Left forelimb (tissue), 1 donor: ENCODE data around the gene PGAM4.
"Not testable (repeated sequence)": the region's sequence is repeated elsewhere in the genome, so short reads cannot be mapped to it uniquely, and the experiment has no call there.

Experiments used
- DNase-seq: peaks from one replicate; pipeline ENCODE4 v3.0.0-alpha.2; 2018; ENCODE audit warnings: low spot score

The PGAM4 gene

DNA sequence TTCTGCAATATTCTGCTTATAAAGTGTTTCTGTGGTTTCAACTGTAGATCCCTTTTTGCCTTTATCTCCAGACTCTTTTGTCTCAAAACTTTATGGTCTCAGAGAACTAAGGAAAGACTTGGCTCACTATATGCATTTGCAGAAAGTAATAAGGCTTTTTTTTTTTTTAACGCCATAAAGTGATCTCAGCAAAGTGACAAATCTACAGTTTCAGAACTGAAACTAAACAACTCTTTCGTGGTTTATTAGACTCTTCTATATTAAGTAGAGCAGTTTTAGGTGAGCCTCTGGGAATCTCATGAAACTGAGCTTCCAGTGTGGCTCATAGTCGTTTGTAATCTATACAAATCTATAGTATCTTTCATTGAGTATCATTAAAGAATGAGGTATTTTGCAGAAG lies 43.7 kb downstream of the PGAM4 start:
- DNase-seq: no peak

DNA sequence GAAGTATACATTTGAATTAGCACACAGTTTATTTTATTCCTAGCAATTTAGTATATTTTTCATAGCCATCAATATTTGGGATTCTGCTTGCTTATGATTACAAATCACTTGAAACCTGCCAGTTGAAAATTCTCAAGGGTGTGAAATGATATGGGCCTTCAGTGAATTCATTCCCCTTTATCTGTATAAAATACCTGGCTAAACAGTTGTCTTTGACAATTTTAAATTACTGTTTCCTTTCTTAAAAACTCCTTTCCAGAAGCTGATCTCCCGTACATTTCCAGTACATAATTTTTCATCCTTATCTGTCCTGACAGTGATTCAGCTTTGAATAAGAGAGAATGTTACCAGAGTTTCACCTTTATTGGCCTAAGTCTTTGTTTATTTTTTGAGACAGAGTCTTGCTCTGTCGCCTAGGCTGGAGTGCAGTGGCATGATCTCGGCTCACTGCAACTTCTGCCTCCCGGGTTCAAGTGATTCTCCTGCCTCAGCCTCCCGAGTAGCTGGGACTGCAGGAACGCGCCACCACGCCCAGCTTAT lies 45.0 kb downstream of the PGAM4 start:
- DNase-seq: no peak

DNA sequence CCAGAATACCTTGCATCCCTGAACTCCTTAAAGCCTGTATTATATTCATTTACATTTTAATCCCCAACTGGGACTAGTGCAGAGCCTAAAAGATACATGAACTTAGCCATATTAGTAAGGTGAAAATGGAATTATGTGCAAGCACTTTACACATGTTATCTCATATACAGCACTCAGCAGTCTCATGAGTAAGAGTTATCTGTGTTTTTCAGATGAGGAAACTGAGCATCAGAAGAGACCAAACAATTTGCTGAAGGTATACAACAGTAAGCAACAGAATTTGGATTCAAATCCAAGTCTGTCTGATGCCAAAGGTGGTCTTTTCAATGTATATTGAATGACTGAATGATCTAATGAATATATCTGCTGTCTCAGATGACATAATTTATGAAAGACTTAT lies 46.7 kb downstream of the PGAM4 start:
- no peak for DNase-seq

DNA sequence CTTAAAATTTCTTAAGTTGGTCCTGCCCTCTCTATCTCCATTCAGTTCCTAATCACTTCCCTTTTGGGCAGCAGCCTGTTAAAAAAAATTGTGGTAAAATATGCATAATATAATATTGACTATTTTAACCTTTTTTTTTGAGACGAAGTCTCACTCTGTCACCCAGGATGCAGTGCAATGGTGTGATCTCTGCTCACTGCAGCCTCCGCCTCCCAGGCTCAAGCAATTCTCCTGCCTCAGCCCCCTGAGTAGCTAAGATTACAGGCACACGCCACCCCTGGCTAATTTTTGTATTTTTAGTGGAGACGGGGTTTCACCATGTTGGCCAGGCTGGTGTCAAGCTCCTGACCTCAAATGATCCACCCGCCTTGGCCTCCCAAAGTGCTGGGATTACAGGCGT lies 50.1 kb downstream of the PGAM4 start:
- not testable (repeated sequence) for DNase-seq

DNA sequence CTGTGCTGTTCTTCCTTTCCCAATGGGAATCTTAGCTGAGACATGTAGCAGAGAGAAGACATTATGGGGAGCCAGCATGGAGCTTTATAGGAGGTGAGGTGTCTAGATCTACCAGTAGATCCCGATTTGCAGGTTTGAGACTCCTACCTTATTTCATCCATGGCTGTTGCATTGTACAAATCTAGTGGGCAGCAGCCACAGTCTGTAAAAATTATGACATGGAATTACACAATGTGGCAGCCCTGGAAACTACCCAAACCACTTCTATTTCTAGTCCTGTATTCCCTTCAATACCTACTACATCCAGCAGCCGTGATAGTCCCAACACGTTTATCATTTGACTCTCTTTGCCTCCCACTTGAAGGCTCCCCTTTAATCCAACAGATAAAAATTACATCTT lies 50.9 kb downstream of the PGAM4 start:
- DNase-seq: no peak
